NOMO-1 (cell line): Measurements from ENCODE around the gene PPP2R2B.
"Not testable (repeated sequence)": the region's sequence is repeated elsewhere in the genome, so short reads cannot be mapped to it uniquely, and the experiment has no call there.

Experiments used
- DNase-seq, 2 experiments: peaks; one replicate each; lab custom pipeline; 2025; ENCODE audit not compliant: unreplicated experiment in 2 of 2; lab: John Stamatoyannopoulos, UW

Gene PPP2R2B

DNA sequence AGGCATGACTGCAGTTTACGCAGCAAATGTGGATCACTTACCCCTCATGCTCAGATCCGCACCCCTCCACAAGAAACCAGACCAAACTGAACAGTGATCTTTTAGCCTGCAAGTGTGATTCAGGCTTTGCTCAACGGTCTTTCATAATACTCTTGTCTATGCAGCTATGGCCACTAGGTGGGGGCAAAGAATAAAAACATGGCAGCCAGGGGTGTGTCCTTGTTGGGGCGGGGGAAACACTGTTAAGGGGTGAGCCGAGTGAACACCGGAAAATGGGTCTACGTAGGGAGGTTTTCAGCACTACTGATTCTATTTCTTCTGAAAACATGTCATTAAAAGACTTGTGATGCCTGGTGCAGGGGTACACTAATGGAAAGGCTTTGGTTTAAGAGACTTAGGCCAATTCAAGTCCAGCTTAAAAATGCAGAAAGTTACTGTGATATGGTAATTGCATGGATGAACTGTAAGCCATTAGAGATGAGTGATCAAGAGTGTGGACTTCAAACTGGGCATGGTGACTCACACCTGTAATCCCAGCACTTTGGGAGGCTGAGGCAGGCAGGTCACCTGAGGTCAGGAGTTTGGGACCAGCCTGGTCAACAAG, 312.7 kb downstream of the PPP2R2B start:
- DNase-seq = peak; percentile 59 to 66

DNA sequence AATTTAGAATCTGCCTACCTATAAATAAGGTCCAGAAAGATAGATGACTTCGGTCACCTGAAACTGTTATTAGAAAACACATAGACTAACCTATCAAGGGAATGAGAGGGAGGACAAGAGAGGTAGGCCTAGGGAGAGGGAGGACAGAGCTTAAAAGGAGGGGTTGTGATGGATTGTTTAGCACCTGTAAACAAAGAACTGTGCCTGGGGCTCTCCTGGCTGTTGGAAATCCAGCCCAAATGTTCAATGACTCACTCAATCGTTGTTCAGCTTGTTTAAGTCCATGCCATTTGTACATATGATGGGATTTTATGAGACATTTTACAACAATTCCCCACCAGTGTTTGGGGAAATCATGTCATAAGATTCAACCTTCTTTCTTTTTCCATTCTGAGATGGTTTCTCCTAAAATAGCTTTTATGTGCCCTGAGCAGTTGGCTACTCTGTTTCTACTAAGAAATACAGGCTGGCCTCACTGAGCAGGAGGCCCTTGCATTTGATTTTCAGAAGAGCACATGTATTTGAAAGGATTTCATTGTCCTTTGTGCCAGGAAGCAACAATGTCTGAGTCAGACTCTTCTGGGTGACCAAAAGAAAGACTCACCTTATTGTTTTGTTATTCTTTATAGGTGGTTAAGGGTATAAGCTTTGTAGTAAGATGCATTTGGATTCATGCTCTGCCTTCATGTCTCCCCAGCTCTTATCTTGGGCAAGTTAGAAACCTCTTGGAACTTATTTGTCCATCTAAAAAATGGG, 314.4 kb downstream of the PPP2R2B start:
- DNase-seq = no peak

- DNase-seq = no peak
Measured at GRCh38 chr5:146562461-146562860, 316.1 kb downstream of the PPP2R2B start.

DNA sequence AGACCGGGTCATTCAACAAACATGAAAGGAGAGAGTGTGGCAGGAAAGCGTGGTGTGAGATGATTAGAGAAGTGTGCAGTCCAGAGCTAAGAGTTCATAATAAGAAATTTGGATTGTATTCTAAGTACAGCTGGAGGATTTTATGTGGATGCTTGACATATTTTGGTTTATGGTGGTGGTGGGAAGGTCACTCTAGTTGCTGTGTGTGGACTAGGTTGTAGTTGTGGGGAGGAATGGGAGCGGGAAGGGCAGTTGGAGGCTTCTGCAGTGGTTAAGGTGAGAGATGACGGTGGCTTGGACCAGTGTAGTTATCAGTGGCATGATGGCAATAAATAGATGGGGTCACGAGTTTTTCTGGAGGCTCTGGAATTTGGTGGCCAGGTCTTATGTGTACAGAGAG, 316.8 kb downstream of the PPP2R2B start:
- DNase-seq = no peak

GRCh38 chr5:146560205-146560812, 318.2 kb downstream of the PPP2R2B start:
- DNase-seq = no peak

- DNase-seq = not testable (repeated sequence)
Measured at GRCh38 chr5:146556884-146557283, 321.7 kb downstream of the PPP2R2B start.

GRCh38 chr5:146553446-146553845, 325.1 kb downstream of the PPP2R2B start:
- no peak for DNase-seq

- DNase-seq = no peak
Measured at GRCh38 chr5:146549615-146550014, 328.9 kb downstream of the PPP2R2B start.

- DNase-seq = no peak
Measured at GRCh38 chr5:146548781-146549449, 329.6 kb downstream of the PPP2R2B start.

- DNase-seq = no peak
Measured at GRCh38 chr5:146544232-146544631, 334.3 kb downstream of the PPP2R2B start.

- DNase-seq = peak in 1 of 2 experiments; percentile 43
Measured at GRCh38 chr5:146541958-146542849, 336.4 kb downstream of the PPP2R2B start.

DNA sequence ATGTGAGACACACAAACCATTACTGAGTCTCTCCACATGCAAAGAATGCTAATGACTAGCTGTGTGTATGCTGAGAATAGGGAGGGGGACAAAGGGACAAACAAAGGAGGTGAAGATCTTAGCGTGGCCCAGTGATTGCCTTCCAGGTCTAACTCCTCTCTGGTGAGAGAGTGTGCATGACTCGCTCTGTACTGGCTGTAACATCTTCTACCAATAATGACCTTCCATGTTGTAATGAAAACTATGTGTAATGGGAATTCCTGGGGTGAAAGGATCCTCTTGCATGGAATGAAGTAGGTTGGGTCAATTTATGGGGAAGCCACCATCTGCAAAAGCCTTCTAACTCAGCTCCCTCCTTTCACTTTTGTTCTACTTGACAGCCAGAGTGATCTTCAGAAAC, 338.1 kb downstream of the PPP2R2B start:
- no peak for DNase-seq

DNA sequence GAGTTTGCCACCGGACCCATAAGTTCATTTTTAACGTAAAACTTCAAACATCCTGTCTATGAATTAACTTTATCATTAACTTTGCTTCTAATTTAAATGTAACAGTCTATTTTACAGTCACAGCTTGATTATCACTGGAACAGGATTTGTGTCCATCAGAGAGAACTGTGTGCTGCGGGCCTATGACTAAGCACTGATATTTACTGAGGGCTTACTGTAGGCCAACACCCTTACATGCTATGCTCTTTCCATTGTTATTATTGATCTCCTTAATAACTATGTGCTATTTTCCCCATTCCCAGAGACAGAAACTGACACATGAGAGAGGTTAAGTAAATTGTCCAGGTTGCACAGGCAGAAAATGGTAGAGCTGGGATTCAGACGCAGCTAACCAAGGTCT, 338.6 kb downstream of the PPP2R2B start:
- DNase-seq = no peak

DNA sequence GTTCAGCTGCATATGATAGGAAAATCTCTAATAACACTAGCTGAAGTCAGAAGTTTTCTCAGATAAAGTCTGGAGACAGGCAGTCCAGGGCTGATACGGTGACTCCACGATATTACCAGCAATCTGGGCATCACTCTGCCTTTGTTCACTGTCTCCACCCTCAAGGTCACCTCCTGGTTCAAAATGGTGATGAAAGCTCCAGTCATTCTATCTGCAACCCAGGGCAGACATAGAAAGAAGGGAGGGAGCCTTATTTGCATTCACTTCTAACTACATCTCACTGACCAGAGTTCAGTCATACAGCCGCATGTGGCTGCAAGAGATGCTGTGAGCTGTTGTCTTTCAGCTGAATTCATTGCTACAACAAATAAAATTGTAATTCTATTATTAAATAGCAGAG, 340.1 kb downstream of the PPP2R2B start:
- no peak for DNase-seq

- no peak for DNase-seq
Measured at GRCh38 chr5:146533882-146534281, 344.7 kb downstream of the PPP2R2B start.

DNA sequence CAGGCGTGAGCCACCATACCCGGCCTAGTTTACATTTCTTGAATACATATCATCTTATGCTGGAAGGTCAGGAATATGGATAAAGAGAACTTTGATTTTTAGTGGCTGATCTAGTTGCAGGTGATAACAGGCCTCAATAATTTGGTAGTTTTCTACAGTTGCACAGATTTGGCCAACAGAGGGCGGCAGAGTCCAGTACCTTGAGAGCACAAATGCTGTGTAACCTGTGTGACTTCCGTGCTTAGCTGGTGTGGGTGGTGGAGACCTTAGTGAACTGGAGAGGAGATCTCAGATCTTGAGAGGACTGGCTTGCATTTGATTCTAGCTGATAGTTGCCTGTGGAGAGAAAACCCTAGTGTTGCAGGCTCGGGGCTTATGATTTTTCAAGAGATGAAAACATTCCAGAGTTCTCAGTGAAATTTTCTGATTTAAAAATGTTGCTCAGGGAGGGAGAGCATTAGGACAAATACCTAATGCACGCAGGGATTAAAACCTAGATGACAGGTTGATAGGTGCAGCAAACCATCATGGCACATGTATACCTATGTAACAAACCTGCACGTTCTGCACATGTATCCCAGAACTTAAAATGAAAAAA, 345.2 kb downstream of the PPP2R2B start:
- peak; percentile 55 to 60 for DNase-seq
